Lower lobe of right lung (tissue), 2 donors: ENCODE data around the gene ELP1. TPM values are rescaled to one million over a fixed set of nuclear protein-coding genes. Genes with fewer than 3 reads are reported as not detected.

Experiments used
- ATAC-seq, 2 donors: fragments of 200-7000 bp; cut with Tn5 transposase; one replicate each; pipeline ENCODE4 v1.9.1; 2020 to 2022; ENCODE audit warnings: mild to moderate bottlenecking in 2 of 2, moderate library complexity in 2 of 2
- DNase-seq: peaks from one replicate; pipeline ENCODE4 v3.0.0-alpha.2; 2020
- H3K27ac ChIP-seq: fragments of 200-600 bp; one replicate; pipeline ENCODE4 v1.8.0; 2022
- H3K27me3 ChIP-seq: fragments of 200-600 bp; one replicate; pipeline ENCODE4 v1.8.0; 2022; ENCODE audit warnings: low read depth
- H3K36me3 ChIP-seq: fragments of 200-600 bp; one replicate; pipeline ENCODE4 v1.8.0; 2022; ENCODE audit warnings: mild to moderate bottlenecking
- H3K4me1 ChIP-seq: fragments of 200-600 bp; one replicate; pipeline ENCODE4 v1.8.0; 2022
- H3K4me3 ChIP-seq: fragments of 200-600 bp; one replicate; pipeline ENCODE4 v1.8.0; 2022; ENCODE audit warnings: mild to moderate bottlenecking
- H3K9me3 ChIP-seq: fragments of 200-600 bp; one replicate; pipeline ENCODE4 v1.8.0; 2022
- intact Hi-C: fragments of 100-400 bp; cut with DNase I; formaldehyde crosslinking; loops from one replicate; pipeline ENCODE4 v1.11.0; 2022
- total RNA-seq: library from RNA; stranded (reverse); fragmentation: NEBNext Ultra II Directional; extraction: Animal tissue kit (Norgen Biotek cat#: 25700); gene quantifications from one replicate; pipeline ENCODE4 v1.2.1, GENCODE V29; 2021
- TF ChIP-seq, protein P1 (sequence below): fragments of 200-600 bp; IDR thresholded peaks from one replicate; pipeline ENCODE4 v1.8.0; 2022; ENCODE audit warnings: antibody characterized with exemption, mild to moderate bottlenecking
- donor health status: DM: no; HTN: yes; CAD: no; lungs with severe emphysema.

ELP1 gene
- total RNA-seq, 1 donor from 2014 or later: 25.3 TPM

DNA sequence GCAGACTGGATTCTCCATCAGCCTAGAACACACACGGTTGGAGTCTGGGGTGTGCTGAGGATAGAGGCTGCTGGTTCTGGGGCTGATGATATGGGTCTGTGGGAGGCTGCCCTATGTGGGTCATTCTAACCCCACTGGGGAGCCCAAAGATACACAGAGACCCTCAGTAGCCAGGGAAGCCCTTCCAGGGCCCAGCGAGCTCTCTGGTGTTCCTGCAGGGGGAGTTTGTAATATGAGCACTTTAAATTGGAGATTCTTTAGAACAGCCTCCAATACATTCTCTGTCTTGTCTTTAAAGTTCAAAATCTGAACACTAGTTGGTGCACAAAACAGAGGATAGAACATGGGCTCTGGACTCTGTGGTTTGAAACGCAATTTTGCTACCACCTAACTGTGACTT, 69.5 kb downstream of the ELP1 start:
- Histone ChIP-seq H3K27ac (no peak overlapping the region), H3K4me1 (no peaks in the 10 kb centered on the region), H3K9me3 (no peaks in the 10 kb centered on the region), H3K4me3 (no peak overlapping the region), H3K27me3 (no peaks in the 10 kb centered on the region), H3K36me3 (peaks cover 18% of the 10 kb centered on the region)
- TF ChIP-seq, protein P1, sequence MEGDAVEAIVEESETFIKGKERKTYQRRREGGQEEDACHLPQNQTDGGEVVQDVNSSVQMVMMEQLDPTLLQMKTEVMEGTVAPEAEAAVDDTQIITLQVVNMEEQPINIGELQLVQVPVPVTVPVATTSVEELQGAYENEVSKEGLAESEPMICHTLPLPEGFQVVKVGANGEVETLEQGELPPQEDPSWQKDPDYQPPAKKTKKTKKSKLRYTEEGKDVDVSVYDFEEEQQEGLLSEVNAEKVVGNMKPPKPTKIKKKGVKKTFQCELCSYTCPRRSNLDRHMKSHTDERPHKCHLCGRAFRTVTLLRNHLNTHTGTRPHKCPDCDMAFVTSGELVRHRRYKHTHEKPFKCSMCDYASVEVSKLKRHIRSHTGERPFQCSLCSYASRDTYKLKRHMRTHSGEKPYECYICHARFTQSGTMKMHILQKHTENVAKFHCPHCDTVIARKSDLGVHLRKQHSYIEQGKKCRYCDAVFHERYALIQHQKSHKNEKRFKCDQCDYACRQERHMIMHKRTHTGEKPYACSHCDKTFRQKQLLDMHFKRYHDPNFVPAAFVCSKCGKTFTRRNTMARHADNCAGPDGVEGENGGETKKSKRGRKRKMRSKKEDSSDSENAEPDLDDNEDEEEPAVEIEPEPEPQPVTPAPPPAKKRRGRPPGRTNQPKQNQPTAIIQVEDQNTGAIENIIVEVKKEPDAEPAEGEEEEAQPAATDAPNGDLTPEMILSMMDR: no peak
- no peak for ATAC-seq
- DNase-seq: no peak
- intact Hi-C loops: no loop called here

- no peaks in the 10 kb centered on the region for H3K27me3 ChIP-seq
- TF ChIP-seq, protein P1: no peak
- no peak overlapping the region for H3K4me3 ChIP-seq
- no peak overlapping the region for H3K27ac ChIP-seq
- H3K36me3 ChIP-seq: peaks cover 13% of the 10 kb centered on the region
- ATAC-seq (no peak), DNase-seq (no peak)
- no peaks in the 10 kb centered on the region for H3K9me3 ChIP-seq
- intact Hi-C loops: no loop called here
- no peaks in the 10 kb centered on the region for H3K4me1 ChIP-seq
Measured at GRCh38 chr9:108863891-108864290, 70.0 kb downstream of the ELP1 start.

- no peaks in the 10 kb centered on the region for H3K9me3 ChIP-seq
- ATAC-seq: no peak
- DNase-seq: no peak
- TF ChIP-seq, protein P1: no peak
- no peaks in the 10 kb centered on the region for H3K27me3 ChIP-seq
- intact Hi-C loops: no loop called here
- H3K27ac ChIP-seq: no peak within 1 kb of the TSS
- H3K4me1 ChIP-seq: no peaks in the 10 kb centered on the region
- H3K36me3 ChIP-seq: no peaks in the 10 kb centered on the region
- no peak within 1 kb of the TSS for H3K4me3 ChIP-seq
Measured at GRCh38 chr9:108861997-108862396, 71.9 kb downstream of the ELP1 start, which contains the start of gene ACTL7A. ACTL7A (plus strand) TSS chr9:108862266; CDS start chr9:108862323, 57 bp downstream.

GRCh38 chr9:108861464-108861863, 72.5 kb downstream of the ELP1 start:
- intact Hi-C loops: no loop called here
- no peak overlapping the region for H3K27ac ChIP-seq
- H3K27me3 ChIP-seq: no peaks in the 10 kb centered on the region
- no peak overlapping the region for H3K4me3 ChIP-seq
- H3K9me3 ChIP-seq: no peaks in the 10 kb centered on the region
- TF ChIP-seq, protein P1: no peak
- DNase-seq (no peak), ATAC-seq (peak; percentile 82 to 92)
- H3K4me1 ChIP-seq: no peaks in the 10 kb centered on the region
- no peaks in the 10 kb centered on the region for H3K36me3 ChIP-seq

DNA sequence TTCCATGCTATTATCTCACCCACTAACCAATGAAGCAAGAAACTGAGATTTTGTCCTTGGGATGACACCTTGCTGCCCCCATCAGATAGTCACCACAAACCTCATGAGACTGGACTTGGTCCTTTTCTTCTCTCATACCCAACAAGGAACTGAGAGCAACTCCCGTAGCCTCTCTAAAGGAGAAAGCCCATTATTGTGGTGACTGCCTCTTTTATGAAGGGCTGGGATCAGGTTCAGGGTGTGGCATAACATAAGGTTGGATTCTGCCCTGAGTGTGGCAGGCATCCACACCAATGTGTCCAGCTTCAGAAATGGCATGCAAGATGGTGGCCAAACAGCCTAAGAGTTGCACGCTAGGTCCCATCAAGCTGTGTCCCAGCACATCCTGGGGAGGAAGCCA, 73.2 kb downstream of the ELP1 start:
- no peaks in the 10 kb centered on the region for H3K36me3 ChIP-seq
- ATAC-seq: no peak
- no peak overlapping the region for H3K27ac ChIP-seq
- TF ChIP-seq, protein P1: no peak
- no peak for DNase-seq
- intact Hi-C loops: no loop called here
- H3K4me3 ChIP-seq: no peak overlapping the region
- no peaks in the 10 kb centered on the region for H3K9me3 ChIP-seq
- H3K4me1 ChIP-seq: no peaks in the 10 kb centered on the region
- H3K27me3 ChIP-seq: no peaks in the 10 kb centered on the region

GRCh38 chr9:108860354-108860753, 73.6 kb downstream of the ELP1 start:
- no peaks in the 10 kb centered on the region for H3K36me3 ChIP-seq
- H3K4me1 ChIP-seq: no peaks in the 10 kb centered on the region
- no peak for ATAC-seq
- intact Hi-C loops: no loop called here
- TF ChIP-seq, protein P1: no peak
- DNase-seq: no peak
- H3K27ac ChIP-seq: no peak overlapping the region
- no peaks in the 10 kb centered on the region for H3K9me3 ChIP-seq
- no peaks in the 10 kb centered on the region for H3K27me3 ChIP-seq
- no peak overlapping the region for H3K4me3 ChIP-seq
